Upper lobe of right lung (tissue), 1 donor: ENCODE results near the gene SMG7. TPM values are rescaled to one million over a fixed set of nuclear protein-coding genes. Genes with fewer than 3 reads are reported as not detected.

Source experiments
- ATAC-seq: fragments of 200-7000 bp; cut with Tn5 transposase; one replicate; pipeline ENCODE4 v1.9.1; 2020; ENCODE audit warnings: mild to moderate bottlenecking, moderate library complexity
- DNase-seq: peaks from one replicate; pipeline ENCODE4 v3.0.0-alpha.2; 2020
- H3K27ac ChIP-seq: fragments of 200-600 bp; one replicate; pipeline ENCODE4 v1.8.0; 2022
- H3K27me3 ChIP-seq: fragments of 200-600 bp; one replicate; pipeline ENCODE4 v1.8.0; 2022; ENCODE audit warnings: mild to moderate bottlenecking
- H3K36me3 ChIP-seq: fragments of 200-600 bp; one replicate; pipeline ENCODE4 v1.8.0; 2022
- H3K4me1 ChIP-seq: fragments of 200-600 bp; one replicate; pipeline ENCODE4 v1.8.0; 2022
- H3K4me3 ChIP-seq: fragments of 200-600 bp; one replicate; pipeline ENCODE4 v1.8.0; 2022; ENCODE audit warnings: mild to moderate bottlenecking
- H3K9me3 ChIP-seq: fragments of 200-600 bp; one replicate; pipeline ENCODE4 v1.8.0; 2022
- CTCF ChIP-seq: fragments of 200-600 bp; IDR thresholded peaks from one replicate; pipeline ENCODE4 v1.8.0; 2022; ENCODE audit warnings: antibody characterized with exemption
- intact Hi-C: fragments of 100-400 bp; cut with DNase I; formaldehyde crosslinking; loops from one replicate; pipeline ENCODE4 v1.11.0; 2022
- total RNA-seq: library from RNA; stranded (reverse); fragmentation: NEBNext Ultra II Directional; extraction: Animal tissue kit (Norgen Biotek cat#: 25700); gene quantifications from one replicate; pipeline ENCODE4 v1.2.1, GENCODE V29; 2021
- donor health status: DM: no; HTN: yes; CAD: no; lungs with severe emphysema.

Gene SMG7
- total RNA-seq, 1 donor from 2014 or later = 65.9 TPM

- Histone ChIP-seq H3K9me3 (no peaks in the 10 kb centered on the region), H3K27ac (no peak overlapping the region), H3K27me3 (no peaks in the 10 kb centered on the region), H3K4me3 (no peak overlapping the region), H3K4me1 (peaks cover 1% of the 10 kb centered on the region), H3K36me3 (no peaks in the 10 kb centered on the region)
- TF ChIP-seq CTCF = no peak
- DNase-seq (no peak), ATAC-seq (no peak)
- intact Hi-C loops = no loop called here
Observed at GRCh38 chr1:183596500-183596899, 124.2 kb downstream of the SMG7 start.

- H3K27ac ChIP-seq = no peak overlapping the region
- no peak for TF ChIP-seq CTCF
Observed at GRCh38 chr1:183597656-183598347, 125.5 kb downstream of the SMG7 start.

GRCh38 chr1:183598386-183598785 lies 126.1 kb downstream of the SMG7 start:
- H3K27ac ChIP-seq = no peak overlapping the region
- no peak overlapping the region for H3K4me3 ChIP-seq
- H3K27me3 ChIP-seq = no peaks in the 10 kb centered on the region
- H3K4me1 ChIP-seq = no peaks in the 10 kb centered on the region
- H3K9me3 ChIP-seq = no peaks in the 10 kb centered on the region
- ATAC-seq (no peak), DNase-seq (no peak)
- no peak for TF ChIP-seq CTCF
- no peaks in the 10 kb centered on the region for H3K36me3 ChIP-seq
- intact Hi-C loops = no loop called here

More at GRCh38 chr1:183597656-183598347, 125.5 kb downstream of the SMG7 start:
- Histone ChIP-seq H3K4me1 (no peaks in the 10 kb centered on the region), H3K9me3 (no peaks in the 10 kb centered on the region), H3K36me3 (no peaks in the 10 kb centered on the region), H3K27me3 (no peaks in the 10 kb centered on the region), H3K4me3 (no peak overlapping the region)
- DNase-seq = no peak
- ATAC-seq = no peak
- intact Hi-C loops = no loop called here

GRCh38 chr1:183600136-183600535 lies 127.8 kb downstream of the SMG7 start:
- TF ChIP-seq CTCF = no peak
- Histone ChIP-seq H3K36me3 (no peaks in the 10 kb centered on the region), H3K4me3 (no peak overlapping the region), H3K4me1 (no peaks in the 10 kb centered on the region), H3K27ac (peak overlapping the region; percentile 1), H3K27me3 (no peaks in the 10 kb centered on the region), H3K9me3 (no peaks in the 10 kb centered on the region)
- ATAC-seq (peak; percentile 67), DNase-seq (no peak)
- intact Hi-C loops = no loop called here

GRCh38 chr1:183600634-183601033 lies 128.3 kb downstream of the SMG7 start:
- ATAC-seq = peak; percentile 5
- Histone ChIP-seq H3K4me1 (no peaks in the 10 kb centered on the region), H3K9me3 (no peaks in the 10 kb centered on the region), H3K27me3 (no peaks in the 10 kb centered on the region), H3K36me3 (no peaks in the 10 kb centered on the region), H3K27ac (peak overlapping the region; percentile 1), H3K4me3 (no peak overlapping the region)
- intact Hi-C loops = no loop called here
- TF ChIP-seq CTCF = no peak
- no peak for DNase-seq

GRCh38 chr1:183602510-183602909 lies 130.2 kb downstream of the SMG7 start:
- DNase-seq (no peak), ATAC-seq (no peak)
- no peak for TF ChIP-seq CTCF
- intact Hi-C loops = no loop called here
- Histone ChIP-seq H3K4me3 (no peak overlapping the region), H3K27me3 (no peaks in the 10 kb centered on the region), H3K27ac (no peak overlapping the region), H3K36me3 (no peaks in the 10 kb centered on the region), H3K9me3 (no peaks in the 10 kb centered on the region), H3K4me1 (peaks cover 4% of the 10 kb centered on the region)
